ENCODE results near the gene PTPRR.

The PTPRR gene

GRCh38 chr12:70920251-70920851, at the start of gene PTPRR:
Gene PTPRR, minus strand, starts transcription at chr12:70920738. Its CDS starts 348 bp downstream, at chr12:70920390.
- no peak for DNase-seq (ENCODE audit: low read depth)

- DNase-seq (ENCODE audit: low read depth) = no peak
Observed at GRCh38 chr12:70966996-70967790, 46.7 kb upstream of the PTPRR start.

GRCh38 chr12:70966046-70966445, 45.5 kb upstream of the PTPRR start:
- no peak for DNase-seq (ENCODE audit: low read depth)

GRCh38 chr12:70964867-70965510, 44.5 kb upstream of the PTPRR start:
- DNase-seq (ENCODE audit: low read depth) = no peak

GRCh38 chr12:70963081-70963660, 42.6 kb upstream of the PTPRR start:
- DNase-seq (ENCODE audit: low read depth) = no peak

GRCh38 chr12:70962226-70962794, 41.8 kb upstream of the PTPRR start:
- no peak for DNase-seq (ENCODE audit: low read depth)

GRCh38 chr12:70960484-70960883, 39.9 kb upstream of the PTPRR start:
- DNase-seq (ENCODE audit: low read depth) = no peak

- no peak for DNase-seq (ENCODE audit: low read depth)
Observed at GRCh38 chr12:70955415-70955814, 34.9 kb upstream of the PTPRR start.

- no peak for DNase-seq (ENCODE audit: low read depth)
Observed at GRCh38 chr12:70950451-70950850, 29.9 kb upstream of the PTPRR start.

GRCh38 chr12:70948976-70949336, 28.4 kb upstream of the PTPRR start:
- no peak for DNase-seq (ENCODE audit: low read depth)

GRCh38 chr12:70948236-70948975, 27.9 kb upstream of the PTPRR start:
- DNase-seq (ENCODE audit: low read depth) = no peak

- DNase-seq (ENCODE audit: low read depth) = no peak
Observed at GRCh38 chr12:70936203-70936813, 15.8 kb upstream of the PTPRR start.

GRCh38 chr12:70933133-70933532, 12.6 kb upstream of the PTPRR start:
- no peak for DNase-seq (ENCODE audit: low read depth)

GRCh38 chr12:70929029-70929428, 8.5 kb upstream of the PTPRR start:
- DNase-seq (ENCODE audit: low read depth) = no peak

- DNase-seq (ENCODE audit: low read depth) = no peak
Observed at GRCh38 chr12:70928071-70928470, 7.5 kb upstream of the PTPRR start.

GRCh38 chr12:70927356-70927755, 6.8 kb upstream of the PTPRR start:
- no peak for DNase-seq (ENCODE audit: low read depth)

- DNase-seq (ENCODE audit: low read depth) = no peak
Observed at GRCh38 chr12:70925539-70925938, 5.0 kb upstream of the PTPRR start.

- no peak for DNase-seq (ENCODE audit: low read depth)
Observed at GRCh38 chr12:70920891-70921290, 353 bp upstream of the PTPRR start.

- no peak for DNase-seq (ENCODE audit: low read depth)
Observed at GRCh38 chr12:70919597-70920035, 922 bp downstream of the PTPRR start.

- DNase-seq (ENCODE audit: low read depth) = no peak
Observed at GRCh38 chr12:70919176-70919575, 1.4 kb downstream of the PTPRR start.

GRCh38 chr12:70918321-70918720, 2.2 kb downstream of the PTPRR start:
- no peak for DNase-seq (ENCODE audit: low read depth)

Measured in stimulated activated CD8-positive, alpha-beta memory T cell treated with anti-CD3 and anti-CD28 coated beads, Interleukin-15, amount 100 ng/mL, for 24 hours (primary cell).